Cardiac fibroblast (primary cell): ENCODE results near the gene PRUNE1.
A peak's percentile ranks its signal among the peaks of the same experiment; 100 is the strongest.

Experiments used
- DNase-seq, 2 donors: peaks; one replicate each; pipeline versions ENCODE4 v3.0.0 to v3.0.0-alpha.2; 2010; ENCODE audit warnings: low read depth in 2 of 2
- H3K4me3 ChIP-seq, 2 donors: replicated peaks in 1 of 2; 1 replicate in 1 of 2; 2 replicates in 1 of 2; pipeline ENCODE4 v1.5.1; 2011; ENCODE audit warnings: low read depth in 2 of 2, low read length in 2 of 2, mild to moderate bottlenecking in 2 of 2, moderate library complexity in 1 of 2
- TF ChIP-seq, protein P1 (sequence below): IDR thresholded peaks from one replicate; pipeline ENCODE4 v1.5.1; 2011; ENCODE audit warnings: low read depth, mild to moderate bottlenecking, low read length, inconsistent platforms

PRUNE1 gene

DNA sequence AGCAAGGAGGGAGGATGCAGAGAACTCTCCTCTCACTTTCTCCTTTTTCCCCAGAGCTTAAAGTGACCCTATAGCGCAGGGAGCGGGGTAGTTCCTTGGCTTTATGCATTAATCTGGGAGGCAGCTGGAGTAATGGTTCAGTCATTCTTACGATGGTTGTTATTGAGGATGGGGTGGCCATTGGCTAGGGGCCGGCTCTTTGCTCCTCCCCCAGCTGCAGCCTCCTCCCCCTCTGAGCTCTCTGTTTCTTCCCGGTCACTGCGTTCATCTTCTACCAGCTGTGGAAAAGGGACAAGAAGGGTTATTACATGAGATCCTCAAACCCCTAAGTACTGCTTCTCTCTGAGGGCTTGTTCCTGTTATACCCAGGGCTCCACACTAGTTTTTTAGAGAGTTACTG lies 42.2 kb upstream of the PRUNE1 start:
- TF ChIP-seq, protein P1, sequence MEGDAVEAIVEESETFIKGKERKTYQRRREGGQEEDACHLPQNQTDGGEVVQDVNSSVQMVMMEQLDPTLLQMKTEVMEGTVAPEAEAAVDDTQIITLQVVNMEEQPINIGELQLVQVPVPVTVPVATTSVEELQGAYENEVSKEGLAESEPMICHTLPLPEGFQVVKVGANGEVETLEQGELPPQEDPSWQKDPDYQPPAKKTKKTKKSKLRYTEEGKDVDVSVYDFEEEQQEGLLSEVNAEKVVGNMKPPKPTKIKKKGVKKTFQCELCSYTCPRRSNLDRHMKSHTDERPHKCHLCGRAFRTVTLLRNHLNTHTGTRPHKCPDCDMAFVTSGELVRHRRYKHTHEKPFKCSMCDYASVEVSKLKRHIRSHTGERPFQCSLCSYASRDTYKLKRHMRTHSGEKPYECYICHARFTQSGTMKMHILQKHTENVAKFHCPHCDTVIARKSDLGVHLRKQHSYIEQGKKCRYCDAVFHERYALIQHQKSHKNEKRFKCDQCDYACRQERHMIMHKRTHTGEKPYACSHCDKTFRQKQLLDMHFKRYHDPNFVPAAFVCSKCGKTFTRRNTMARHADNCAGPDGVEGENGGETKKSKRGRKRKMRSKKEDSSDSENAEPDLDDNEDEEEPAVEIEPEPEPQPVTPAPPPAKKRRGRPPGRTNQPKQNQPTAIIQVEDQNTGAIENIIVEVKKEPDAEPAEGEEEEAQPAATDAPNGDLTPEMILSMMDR, result no peak
- DNase-seq, result no peak
- no peak overlapping the region for H3K4me3 ChIP-seq

DNA sequence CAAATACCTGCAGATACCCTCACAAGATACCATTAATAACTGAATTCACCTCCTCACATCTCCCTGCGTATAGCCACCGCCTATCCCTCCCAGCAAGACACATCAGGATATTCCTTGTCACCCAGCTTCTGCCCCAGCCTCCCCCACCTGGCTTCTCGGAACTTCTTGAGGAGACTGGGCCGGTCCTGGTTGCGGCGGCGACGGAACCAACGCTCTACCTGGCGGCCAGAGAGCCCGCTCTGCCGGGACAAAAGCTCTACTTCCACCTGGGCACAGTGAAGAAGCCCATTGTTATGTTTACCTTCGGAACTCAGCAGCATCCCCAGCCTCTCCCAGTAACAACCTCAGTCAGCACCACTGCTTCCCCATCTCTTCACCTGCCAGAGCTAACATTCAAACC lies 40.3 kb upstream of the PRUNE1 start:
- TF ChIP-seq, protein P1, result no peak

DNA sequence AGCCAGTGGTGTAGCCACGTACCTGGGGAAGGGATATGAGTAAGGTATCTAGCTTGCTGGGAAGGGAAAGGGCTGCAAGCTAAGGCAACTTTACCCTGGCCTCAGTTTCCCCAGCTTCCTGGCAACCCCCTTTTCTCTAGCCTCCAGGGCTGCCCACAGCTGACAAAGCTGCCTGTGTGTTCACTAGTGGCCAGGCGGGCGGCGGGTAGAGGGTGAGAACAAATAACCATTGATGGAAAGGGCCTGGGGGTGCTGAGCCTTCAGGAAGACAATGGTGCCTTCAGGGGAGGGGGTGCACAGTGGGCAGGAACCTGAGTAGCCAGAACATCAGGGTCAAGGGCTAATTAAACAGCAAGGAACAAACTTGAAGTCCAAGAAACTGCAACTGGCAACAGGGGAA lies 39.8 kb upstream of the PRUNE1 start:
- H3K4me3 ChIP-seq, result no peak overlapping the region
- TF ChIP-seq, protein P1, result no peak
- no peak for DNase-seq

More for the DNA sequence above, 40.3 kb upstream of the PRUNE1 start:
- no peak for DNase-seq
- H3K4me3 ChIP-seq, result no peak overlapping the region

DNA sequence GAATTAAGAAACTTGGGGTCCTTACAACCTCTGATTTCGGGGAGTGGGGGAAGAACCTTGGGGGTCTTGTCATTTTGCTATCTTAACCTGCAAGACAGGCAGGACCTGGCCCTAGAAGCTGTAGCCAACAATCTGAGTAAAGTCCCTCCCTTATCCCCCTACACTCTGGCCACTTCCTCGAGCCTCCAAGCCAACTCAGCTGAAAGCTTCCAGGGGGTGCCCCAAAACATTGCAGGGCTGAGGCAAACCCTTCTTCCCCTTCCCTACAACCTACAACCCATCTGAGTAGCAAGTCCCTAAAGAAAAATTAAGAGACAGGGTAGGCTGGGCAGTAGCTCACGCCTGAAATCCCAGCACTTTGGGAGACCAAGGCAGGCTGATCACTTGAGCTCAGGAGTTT lies 38.6 kb upstream of the PRUNE1 start:
- TF ChIP-seq, protein P1, result no peak
- DNase-seq, result no peak
- no peak overlapping the region for H3K4me3 ChIP-seq

DNA sequence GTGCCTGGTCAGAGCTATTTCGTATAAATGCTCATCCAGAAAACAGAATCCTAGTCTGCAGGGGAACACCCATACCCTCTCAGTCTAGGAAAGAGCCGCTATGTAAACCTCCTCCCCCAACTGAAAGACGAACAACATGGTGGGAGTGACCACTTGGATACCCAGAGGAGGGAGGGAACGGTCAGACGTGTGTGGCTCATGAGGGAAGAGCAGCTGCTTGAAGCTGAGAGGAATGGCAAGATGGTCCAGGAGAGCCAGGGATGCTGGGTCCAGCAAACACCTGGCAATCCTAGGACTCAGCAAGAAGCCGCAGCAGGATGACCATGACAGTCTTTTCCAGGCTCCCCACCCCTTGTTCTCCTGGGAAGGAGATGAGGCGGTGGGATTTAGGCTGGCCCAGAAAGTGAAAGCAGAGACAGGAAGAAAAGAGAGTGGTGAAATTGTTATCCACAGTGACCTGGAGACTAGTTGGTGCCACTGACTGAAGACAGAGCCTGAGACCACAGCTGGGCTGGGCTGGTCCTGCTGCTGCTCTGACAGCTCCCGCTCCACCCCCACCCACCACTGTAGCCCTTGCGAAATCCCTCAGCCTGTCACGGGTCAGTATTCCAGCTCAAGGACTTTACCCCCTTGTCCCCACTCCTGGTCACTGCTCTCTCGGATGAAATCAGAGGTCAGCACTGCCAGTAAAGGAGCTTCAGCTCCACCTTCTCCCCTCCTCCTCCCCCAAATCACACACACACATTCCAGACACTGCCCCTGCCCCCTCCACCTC lies 37.3 kb upstream of the PRUNE1 start:
- peak; percentile 52 to 76 for DNase-seq
- TF ChIP-seq, protein P1, result no peak
- H3K4me3 ChIP-seq, result no peak overlapping the region

DNA sequence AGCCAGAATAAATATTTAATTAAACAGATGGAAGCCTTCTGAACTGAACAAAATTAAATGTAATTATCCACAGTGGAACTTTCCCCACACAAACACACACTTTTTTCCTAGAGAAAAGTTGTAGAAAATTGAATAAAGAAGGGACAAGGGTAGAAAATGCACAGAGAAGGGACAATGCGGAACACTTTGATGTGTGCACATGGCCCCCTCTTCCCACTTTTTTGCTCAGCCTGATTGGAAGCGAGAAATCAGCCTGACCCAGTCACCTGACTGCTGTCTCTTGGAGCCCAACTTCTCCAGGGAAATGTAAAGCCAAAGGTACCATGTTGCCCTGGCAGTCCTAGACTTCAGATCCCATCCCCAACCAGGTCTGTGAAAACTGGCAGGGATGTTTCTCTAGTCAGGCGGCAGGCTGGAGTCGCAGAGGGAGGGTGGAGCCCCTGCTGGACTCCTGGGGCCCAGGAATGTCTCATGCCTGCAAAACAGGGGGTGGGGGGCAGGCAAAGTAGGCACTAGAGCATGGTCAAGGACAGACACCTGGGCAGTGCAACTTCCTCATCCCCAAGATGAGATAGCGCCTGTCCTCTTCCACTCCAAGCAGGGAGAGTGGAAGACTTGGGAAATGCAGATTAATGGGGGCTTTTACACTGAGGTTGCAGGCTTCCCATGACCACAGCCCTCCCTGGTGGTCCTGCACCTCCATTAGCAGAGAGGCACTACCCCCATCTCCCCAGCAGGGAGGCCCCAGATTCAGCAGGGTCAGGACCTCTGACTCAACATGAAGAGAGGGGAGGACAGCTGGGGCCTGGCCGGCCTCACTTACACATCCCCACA lies 36.4 kb upstream of the PRUNE1 start:
- TF ChIP-seq, protein P1, result peak; percentile 27
- peak overlapping the region; percentile 2 to 86 for H3K4me3 ChIP-seq
- no peak for DNase-seq
